Activated CD4-positive, alpha-beta T cell treated with anti-CD3 and anti-CD28 coated beads, Interleukin-2, amount 10 ng/mL, durations not matched to agents 24 days and 14 days (primary cell): ENCODE results near the gene SMC3. TPM values are rescaled to one million over a fixed set of nuclear protein-coding genes. Genes with fewer than 3 reads are reported as not detected.
"Not testable (repeated sequence)": the region's sequence is repeated elsewhere in the genome, so short reads cannot be mapped to it uniquely, and the experiment has no call there.

ENCODE experiments used
- DNase-seq: peaks from one replicate; pipeline ENCODE4 v3.0.0; 2022
- H3K27ac Mint-ChIP-seq: one replicate; pipeline ENCODE4 v1.8.0; 2022; ENCODE audit warnings: mild to moderate bottlenecking, mixed read lengths
- H3K27me3 Mint-ChIP-seq: one replicate; pipeline ENCODE4 v1.8.0; 2022; ENCODE audit warnings: mixed read lengths
- H3K36me3 Mint-ChIP-seq: one replicate; pipeline ENCODE4 v1.8.0; 2022; ENCODE audit warnings: low read depth, mild to moderate bottlenecking, mixed read lengths
- H3K4me1 Mint-ChIP-seq: one replicate; pipeline ENCODE4 v1.8.0; 2021; ENCODE audit warnings: mixed read lengths
- H3K4me3 Mint-ChIP-seq: one replicate; pipeline ENCODE4 v1.8.0; 2022; ENCODE audit warnings: mild to moderate bottlenecking, moderate library complexity, mixed read lengths
- H3K9me3 Mint-ChIP-seq: one replicate; pipeline ENCODE4 v1.8.0; 2021; ENCODE audit warnings: mixed read lengths
- intact Hi-C: fragments of 100-400 bp; cut with micrococcal nuclease; formaldehyde crosslinking; loops from one replicate; pipeline ENCODE4 v1.15.1; 2023
- total RNA-seq: library from RNA; stranded (reverse); gene quantifications from 2 replicates; pipeline ENCODE4 v1.2.3, GENCODE V29; 2022

Gene SMC3
- total RNA-seq, 1 donor from 2014 or later: 82.2 TPM

DNA sequence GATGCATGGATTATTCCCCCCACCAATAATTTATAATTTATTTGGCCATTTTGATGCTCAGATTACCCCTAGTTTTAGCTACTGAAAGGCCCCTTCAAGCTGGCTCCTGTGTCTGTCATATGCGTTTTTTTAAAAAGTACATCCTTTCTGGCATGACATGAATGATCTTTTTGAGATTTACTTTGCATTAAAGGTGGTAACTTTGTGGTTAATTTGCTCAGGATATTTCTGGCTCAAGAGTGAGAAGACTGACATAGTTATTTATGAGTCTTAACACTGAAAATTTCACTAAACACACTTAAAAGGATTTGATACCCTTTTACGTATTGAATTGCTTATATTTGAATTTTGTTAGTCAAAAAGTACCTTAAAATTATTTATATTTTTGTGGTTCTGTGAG, 5.4 kb downstream of the SMC3 start:
- Mint-ChIP-seq H3K27me3 (no peaks in the 10 kb centered on the region), H3K27ac (no peak overlapping the region), H3K36me3 (peaks cover 39% of the 10 kb centered on the region), H3K4me3 (no peak overlapping the region), H3K9me3 (no peaks in the 10 kb centered on the region), H3K4me1 (peaks cover 47% of the 10 kb centered on the region)
- intact Hi-C loops: no loop called here
- DNase-seq: no peak

DNA sequence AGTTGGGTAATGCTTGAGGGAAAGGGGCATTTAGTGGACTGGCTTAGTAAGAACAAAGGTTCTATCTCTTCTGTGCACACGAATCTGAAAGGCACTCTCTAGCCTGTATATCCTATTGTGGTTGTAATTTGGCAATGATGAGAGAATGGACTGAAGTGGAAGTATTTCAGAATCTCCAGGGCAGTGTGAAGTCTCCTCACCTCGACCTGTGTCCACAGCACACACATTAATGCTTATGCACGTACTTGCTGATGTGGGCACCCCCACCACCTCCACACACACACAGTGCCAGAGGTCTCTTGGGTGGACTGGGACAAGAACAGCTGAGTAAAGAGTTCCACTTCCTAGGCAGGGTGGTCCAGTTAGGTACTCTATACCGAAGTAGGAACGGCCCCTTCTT, 6.9 kb downstream of the SMC3 start:
- no peaks in the 10 kb centered on the region for H3K9me3 Mint-ChIP-seq
- no peak for DNase-seq
- no peak overlapping the region for H3K4me3 Mint-ChIP-seq
- H3K36me3 Mint-ChIP-seq: peaks cover 48% of the 10 kb centered on the region
- H3K27me3 Mint-ChIP-seq: no peaks in the 10 kb centered on the region
- H3K4me1 Mint-ChIP-seq: peaks cover 42% of the 10 kb centered on the region
- intact Hi-C loops: no loop called here
- no peak overlapping the region for H3K27ac Mint-ChIP-seq

GRCh38 chr10:110576220-110576619, 8.7 kb downstream of the SMC3 start:
- H3K36me3 Mint-ChIP-seq: peaks cover 50% of the 10 kb centered on the region
- H3K9me3 Mint-ChIP-seq: no peaks in the 10 kb centered on the region
- DNase-seq: no peak
- H3K27ac Mint-ChIP-seq: no peak overlapping the region
- no peaks in the 10 kb centered on the region for H3K27me3 Mint-ChIP-seq
- H3K4me3 Mint-ChIP-seq: no peak overlapping the region
- intact Hi-C loops: no loop called here
- peaks cover 29% of the 10 kb centered on the region for H3K4me1 Mint-ChIP-seq

GRCh38 chr10:110577056-110577455, 9.6 kb downstream of the SMC3 start:
- Mint-ChIP-seq H3K4me1 (peaks cover 28% of the 10 kb centered on the region), H3K36me3 (peaks cover 54% of the 10 kb centered on the region), H3K27ac (no peak overlapping the region), H3K9me3 (no peaks in the 10 kb centered on the region), H3K27me3 (no peaks in the 10 kb centered on the region), H3K4me3 (no peak overlapping the region)
- no peak for DNase-seq
- intact Hi-C loops: no loop called here

GRCh38 chr10:110584006-110584405, 16.5 kb downstream of the SMC3 start:
- Mint-ChIP-seq H3K4me3 (no peak overlapping the region), H3K27me3 (no peaks in the 10 kb centered on the region), H3K9me3 (no peaks in the 10 kb centered on the region), H3K36me3 (peaks cover 61% of the 10 kb centered on the region), H3K27ac (no peak overlapping the region), H3K4me1 (peaks cover 2% of the 10 kb centered on the region)
- intact Hi-C loops: no loop called here
- no peak for DNase-seq

DNA sequence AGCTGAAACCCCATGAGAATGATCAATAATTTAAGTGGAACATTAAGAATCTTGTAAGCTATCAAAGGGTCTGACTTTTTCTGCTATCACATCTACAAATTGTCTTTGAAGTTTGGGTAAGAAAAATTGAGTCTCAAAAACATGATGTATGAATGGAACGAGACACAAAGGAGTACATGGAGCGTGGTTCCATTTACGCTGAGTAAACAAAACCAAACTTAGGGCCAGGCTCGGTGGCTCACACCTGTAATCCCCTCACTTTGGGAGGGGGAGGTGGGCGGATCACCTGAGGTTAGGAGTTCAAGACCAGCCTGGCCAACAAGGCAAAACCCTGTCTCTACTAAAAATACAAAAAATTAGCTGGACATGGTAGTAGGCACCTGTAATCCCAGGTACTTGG, 24.3 kb downstream of the SMC3 start:
- no peaks in the 10 kb centered on the region for H3K9me3 Mint-ChIP-seq
- intact Hi-C loops: no loop called here
- no peak for DNase-seq
- peaks cover 54% of the 10 kb centered on the region for H3K36me3 Mint-ChIP-seq
- no peak overlapping the region for H3K4me3 Mint-ChIP-seq
- no peaks in the 10 kb centered on the region for H3K4me1 Mint-ChIP-seq
- no peaks in the 10 kb centered on the region for H3K27me3 Mint-ChIP-seq
- no peak overlapping the region for H3K27ac Mint-ChIP-seq

DNA sequence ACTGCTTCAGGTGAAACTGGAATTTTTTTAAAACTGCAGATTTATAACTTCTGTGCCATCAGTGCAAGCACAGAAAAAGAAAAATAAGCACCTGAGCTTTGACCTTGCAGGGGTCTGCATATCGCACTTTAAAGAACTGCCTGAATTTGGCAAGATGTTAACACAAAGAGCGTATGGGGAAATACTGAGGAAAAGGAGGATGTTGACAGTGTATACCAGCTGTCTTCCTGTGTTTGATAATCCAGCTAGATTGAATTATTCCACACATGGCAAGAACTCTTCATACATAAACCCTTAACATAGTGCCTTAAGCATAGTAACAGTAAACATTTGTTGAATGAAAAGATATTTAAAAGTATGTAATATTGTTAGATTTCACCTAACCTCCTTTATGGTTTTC, 30.0 kb downstream of the SMC3 start:
- H3K27me3 Mint-ChIP-seq: no peaks in the 10 kb centered on the region
- no peaks in the 10 kb centered on the region for H3K9me3 Mint-ChIP-seq
- intact Hi-C loops: no loop called here
- peaks cover 50% of the 10 kb centered on the region for H3K36me3 Mint-ChIP-seq
- peaks cover 2% of the 10 kb centered on the region for H3K4me1 Mint-ChIP-seq
- H3K4me3 Mint-ChIP-seq: no peak overlapping the region
- no peak for DNase-seq
- H3K27ac Mint-ChIP-seq: no peak overlapping the region

DNA sequence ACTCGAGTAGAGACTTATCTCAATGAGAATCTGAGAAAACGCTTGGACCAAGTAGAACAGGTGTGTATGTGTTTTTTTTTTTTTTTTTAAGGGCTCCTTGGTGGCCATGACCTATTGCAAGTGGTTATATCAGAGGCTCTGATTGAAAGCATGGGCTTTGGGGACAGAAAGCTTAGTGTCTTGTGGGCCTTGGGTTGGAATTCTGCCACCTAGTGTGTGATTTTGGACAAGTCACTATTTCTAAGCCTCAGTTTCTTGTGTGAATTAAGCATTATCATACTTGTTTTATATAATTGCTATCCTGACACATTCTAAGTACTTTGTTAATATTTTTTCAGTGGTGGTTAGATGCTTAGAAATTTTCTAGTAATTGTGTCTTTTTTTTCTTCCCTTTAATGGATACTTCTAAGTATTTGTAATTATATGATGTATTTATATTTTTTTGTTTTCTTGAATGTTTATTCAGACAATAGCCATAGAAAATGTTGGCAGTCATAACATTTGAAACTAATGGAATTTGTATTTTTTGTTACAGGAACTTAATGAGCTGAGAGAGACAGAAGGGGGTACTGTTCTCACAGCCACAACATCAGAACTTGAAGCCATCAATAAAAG, 33.1 kb downstream of the SMC3 start:
- peak; percentile 84 for DNase-seq
- no peak overlapping the region for H3K4me3 Mint-ChIP-seq
- H3K9me3 Mint-ChIP-seq: no peaks in the 10 kb centered on the region
- H3K27me3 Mint-ChIP-seq: no peaks in the 10 kb centered on the region
- H3K4me1 Mint-ChIP-seq: peaks cover 2% of the 10 kb centered on the region
- H3K27ac Mint-ChIP-seq: no peak overlapping the region
- H3K36me3 Mint-ChIP-seq: peaks cover 54% of the 10 kb centered on the region
- intact Hi-C loops: loop anchor here (1.0 kb wide), 2 partner anchors 289 to 294 kb away; no protein-coding TSS in a partner anchor

DNA sequence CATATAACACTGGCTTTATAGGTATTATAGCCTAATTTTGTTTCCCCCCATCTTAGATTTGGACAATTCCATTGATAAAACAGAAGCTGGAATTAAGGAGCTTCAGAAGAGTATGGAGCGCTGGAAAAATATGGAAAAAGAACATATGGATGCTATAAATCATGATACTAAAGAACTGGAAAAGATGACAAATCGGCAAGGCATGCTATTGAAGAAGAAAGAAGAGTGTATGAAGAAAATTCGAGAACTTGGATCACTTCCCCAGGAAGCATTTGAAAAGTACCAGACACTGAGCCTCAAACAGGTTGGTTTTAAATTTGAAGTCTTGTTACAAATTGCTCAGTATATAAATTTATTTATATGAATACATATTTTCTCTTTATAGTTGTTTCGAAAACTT, 34.1 kb downstream of the SMC3 start:
- H3K4me3 Mint-ChIP-seq: no peak overlapping the region
- no peaks in the 10 kb centered on the region for H3K9me3 Mint-ChIP-seq
- no peak for DNase-seq
- intact Hi-C loops: no loop called here
- H3K27ac Mint-ChIP-seq: no peak overlapping the region
- H3K36me3 Mint-ChIP-seq: peaks cover 52% of the 10 kb centered on the region
- H3K27me3 Mint-ChIP-seq: no peaks in the 10 kb centered on the region
- H3K4me1 Mint-ChIP-seq: peaks cover 2% of the 10 kb centered on the region

DNA sequence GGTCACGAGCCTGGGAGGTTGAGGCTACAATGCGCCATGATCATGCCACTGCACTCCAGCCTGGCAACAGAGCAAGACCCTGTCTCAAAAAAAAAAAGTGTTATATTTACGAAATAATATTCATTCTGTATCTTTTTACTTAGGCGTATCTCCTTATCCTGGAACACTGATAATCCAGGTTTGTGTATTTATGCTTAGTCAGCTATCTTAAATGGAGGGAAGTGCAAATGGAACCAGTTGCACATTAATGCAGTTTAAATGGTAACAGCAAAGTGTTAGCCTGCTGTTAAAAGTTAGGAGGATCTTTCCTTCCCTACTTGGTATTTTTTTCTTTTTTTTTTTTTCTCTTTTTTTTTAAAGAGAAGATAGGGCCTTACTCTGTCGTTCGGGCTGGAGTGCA, 40.6 kb downstream of the SMC3 start:
- no peak for DNase-seq
- no peak overlapping the region for H3K4me3 Mint-ChIP-seq
- peaks cover 18% of the 10 kb centered on the region for H3K36me3 Mint-ChIP-seq
- H3K9me3 Mint-ChIP-seq: no peaks in the 10 kb centered on the region
- intact Hi-C loops: no loop called here
- no peak overlapping the region for H3K27ac Mint-ChIP-seq
- peaks cover 19% of the 10 kb centered on the region for H3K4me1 Mint-ChIP-seq
- H3K27me3 Mint-ChIP-seq: peaks cover 3% of the 10 kb centered on the region

DNA sequence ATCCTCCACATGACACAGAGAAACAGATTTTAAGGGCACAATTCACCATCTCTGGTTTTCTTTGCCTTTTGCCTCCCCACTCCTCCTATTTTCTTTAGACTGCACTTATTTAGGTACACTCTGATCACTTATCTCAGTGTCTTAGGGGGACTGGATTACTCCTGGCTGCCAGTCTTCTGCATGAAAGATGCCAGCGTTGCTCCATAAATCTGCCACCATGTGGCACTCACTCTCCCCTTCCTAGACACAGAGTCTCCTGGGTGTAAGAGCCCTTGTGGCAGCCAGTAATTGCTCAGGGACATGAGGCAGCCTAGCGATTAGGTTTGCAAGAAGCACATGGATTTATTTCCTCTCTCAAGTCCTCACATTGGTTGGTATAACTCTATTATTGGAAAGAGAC, 42.1 kb downstream of the SMC3 start:
- Mint-ChIP-seq H3K4me1 (peaks cover 32% of the 10 kb centered on the region), H3K4me3 (no peak overlapping the region), H3K36me3 (peaks cover 9% of the 10 kb centered on the region), H3K27me3 (peaks cover 3% of the 10 kb centered on the region), H3K9me3 (no peaks in the 10 kb centered on the region), H3K27ac (no peak overlapping the region)
- peak; percentile 53 for DNase-seq
- intact Hi-C loops: loop anchor here (1.0 to 10.0 kb wide), 8 partner anchors 63 to 1528 kb away; no protein-coding TSS in a partner anchor

- Mint-ChIP-seq H3K27me3 (peaks cover 3% of the 10 kb centered on the region), H3K36me3 (peaks cover 2% of the 10 kb centered on the region), H3K9me3 (no peaks in the 10 kb centered on the region), H3K4me3 (no peak overlapping the region), H3K27ac (no peak overlapping the region), H3K4me1 (peaks cover 39% of the 10 kb centered on the region)
- peak; percentile 87 for DNase-seq
- intact Hi-C loops: loop anchor here (1.0 to 10.0 kb wide), 8 partner anchors 62 to 1527 kb away; no protein-coding TSS in a partner anchor
Observed at GRCh38 chr10:110610308-110610774, 42.8 kb downstream of the SMC3 start.

DNA sequence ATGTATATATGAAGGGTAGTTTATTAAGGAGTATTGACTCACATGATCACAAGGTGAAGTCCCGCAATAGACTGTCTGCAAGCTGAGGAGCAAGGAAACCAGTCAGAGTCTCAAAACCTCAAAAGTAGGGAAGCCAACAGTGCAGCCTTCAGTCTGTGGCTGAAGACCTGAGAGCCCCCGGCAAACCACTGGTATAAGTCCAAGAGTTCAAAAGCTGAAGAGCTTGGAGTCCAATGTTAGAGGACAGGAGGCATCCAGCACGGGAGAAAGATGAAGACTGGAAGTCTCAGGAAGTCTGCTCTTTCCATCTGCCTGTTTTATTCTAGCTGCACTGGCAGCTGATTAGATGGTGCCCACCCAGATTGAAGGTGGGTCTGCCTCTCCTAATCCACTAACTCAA, 43.3 kb downstream of the SMC3 start:
- peak; percentile 53 for DNase-seq
- intact Hi-C loops: loop anchor here (1.0 to 10.0 kb wide), 8 partner anchors 62 to 1527 kb away; no protein-coding TSS in a partner anchor
- H3K27ac Mint-ChIP-seq, H3K27me3 Mint-ChIP-seq, H3K36me3 Mint-ChIP-seq, H3K4me3 Mint-ChIP-seq, H3K9me3 Mint-ChIP-seq: not testable (repeated sequence)
- peaks cover 43% of the 10 kb centered on the region for H3K4me1 Mint-ChIP-seq

GRCh38 chr10:110612087-110612486, 44.6 kb downstream of the SMC3 start:
- H3K4me1 Mint-ChIP-seq: peaks cover 50% of the 10 kb centered on the region
- H3K9me3 Mint-ChIP-seq: no peaks in the 10 kb centered on the region
- peaks cover 3% of the 10 kb centered on the region for H3K27me3 Mint-ChIP-seq
- H3K27ac Mint-ChIP-seq: no peak overlapping the region
- intact Hi-C loops: loop anchor here (5.0 to 10.0 kb wide), 5 partner anchors 110 to 1525 kb away; no protein-coding TSS in a partner anchor
- H3K36me3 Mint-ChIP-seq: no peaks in the 10 kb centered on the region
- DNase-seq: no peak
- no peak overlapping the region for H3K4me3 Mint-ChIP-seq

GRCh38 chr10:110612629-110613028, 45.1 kb downstream of the SMC3 start:
- Mint-ChIP-seq H3K36me3 (no peaks in the 10 kb centered on the region), H3K4me3 (no peak overlapping the region), H3K4me1 (peaks cover 55% of the 10 kb centered on the region), H3K27ac (peak overlapping the region; percentile 4), H3K9me3 (no peaks in the 10 kb centered on the region), H3K27me3 (peaks cover 3% of the 10 kb centered on the region)
- peak; percentile 53 for DNase-seq
- intact Hi-C loops: loop anchor here (5.0 to 10.0 kb wide), 5 partner anchors 110 to 1525 kb away; no protein-coding TSS in a partner anchor
